Measurements from ENCODE around the gene TSPO2. TPM values are rescaled to one million over a fixed set of nuclear protein-coding genes. Genes with fewer than 3 reads are reported as not detected.
A peak's percentile ranks its signal among the peaks of the same experiment; 100 is the strongest.

Gene TSPO2
- total and polyA plus RNA-seq, 2 of the 4 experiments (the other 2 are of a cell fraction): not detected

DNA sequence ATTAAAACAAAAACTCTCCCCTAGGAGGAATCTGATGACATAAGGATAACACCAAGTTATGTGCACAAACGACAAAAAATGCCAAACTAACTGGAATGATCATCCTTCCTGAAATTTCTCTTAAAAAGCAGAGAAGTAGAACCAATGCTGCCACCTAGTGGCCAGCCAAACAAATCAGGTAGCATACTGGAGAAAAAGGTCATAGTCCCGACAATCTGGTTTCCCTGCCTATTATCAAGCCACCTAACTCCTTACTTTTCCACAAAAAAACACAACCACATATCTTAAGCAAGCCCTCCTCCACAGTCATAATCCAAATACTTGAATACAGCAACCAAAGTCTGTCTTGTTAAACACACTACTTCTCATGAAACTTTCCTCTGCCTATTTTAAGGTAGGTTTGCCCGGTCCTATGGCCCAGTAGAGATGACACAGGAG, 24.6 kb downstream of the TSPO2 start:
- H4K20me1 ChIP-seq (ENCODE audit: insufficient read depth, low read length): no peaks in the 10 kb centered on the region; the same call in 1 of the 2 replicates
- H4K5ac ChIP-seq (ENCODE audit: low read depth, low read length): no peak overlapping the region
- no CpG with 5 or more reads among the region's 3 CpGs for WGBS, 2 experiments (ENCODE audit: extremely low coverage in 2 of 2, insufficient read length in 1 of 2)
- no TSS peak for BruUV-seq (replicated peaks)
- no peak overlapping the region for H3K56ac ChIP-seq (ENCODE audit: extremely low read depth, insufficient read depth, low read length)
- no peak overlapping the region for H2AFZ ChIP-seq (replicated peaks; ENCODE audit: low read length, poor library complexity)
- H2AK9ac ChIP-seq (replicated peaks; ENCODE audit: low read depth, low read length, poor library complexity): no peak overlapping the region
- no peak overlapping the region for H2BK5ac ChIP-seq (ENCODE audit: low read depth, low read length, poor library complexity, severe bottlenecking)
- H3K23ac ChIP-seq (ENCODE audit: low read depth, low read length): no peak overlapping the region
- no peak overlapping the region for H3K18ac ChIP-seq (ENCODE audit: low read depth, low read length)
- peak; percentile 40; the same call in 1 of the 2 replicates for ATAC-seq (ENCODE audit: low read depth)
- CTCF ChIA-PET: no interaction called here
- no peaks in the 10 kb centered on the region for H3K9me3 ChIP-seq (ENCODE audit: control insufficient read depth, insufficient read depth, low read length)
- no peak overlapping the region for H3K9ac ChIP-seq (ENCODE audit: low read depth, low read length)
- H2BK120ac ChIP-seq (ENCODE audit: low read depth, low read length): no peak overlapping the region
- no peak overlapping the region for H3K4me3 ChIP-seq (ENCODE audit: insufficient read depth, low read depth, low read length)
- H4K91ac ChIP-seq (ENCODE audit: insufficient read depth, low read depth, low read length): no peak overlapping the region
- no peaks in the 10 kb centered on the region for H3K27me3 ChIP-seq (ENCODE audit: control insufficient read depth, insufficient read depth, low read length)
- POLR2A ChIA-PET (ENCODE audit: unreplicated experiment): no interaction called here
- no peaks in the 10 kb centered on the region; the same call in 1 of the 2 replicates for H3K36me3 ChIP-seq (ENCODE audit: control insufficient read depth, insufficient read depth, low read length)
- H2BK15ac ChIP-seq (ENCODE audit: low read depth, low read length): no peak overlapping the region
- peaks cover 0 to 3% of the 10 kb centered on the region in 2 experiments; a peak in 1 of 4 replicates for H3K79me1 ChIP-seq (ENCODE audit: low read depth in 1 of 2, low read length in 2 of 2)
- no peak overlapping the region for H3K27ac ChIP-seq (ENCODE audit: insufficient read depth, low read length)
- no peak overlapping the region for H4K8ac ChIP-seq (ENCODE audit: low read depth in 2 of 2, low read length in 2 of 2)
- dilution Hi-C loops (cut with HindIII; ENCODE audit: low sequenced_read_pairs, unreplicated experiment): no loop called here
- no peak overlapping the region for H3K4me2 ChIP-seq (ENCODE audit: low read depth, low read length)
- H3K4ac ChIP-seq (ENCODE audit: low read depth, low read length): no peak overlapping the region
- H3K9me1 ChIP-seq (ENCODE audit: insufficient read depth, low read length): no peaks in the 10 kb centered on the region
- DNase-seq: peak; percentile 84
- H2AK5ac ChIP-seq (ENCODE audit: low read depth, low read length): no peak overlapping the region
- peak; percentile 24; the same call in 1 of the 2 replicates for TF ChIP-seq MAFK (IDR thresholded peaks at IDR 0.05; ENCODE audit: low read depth, low read length)
- TF ChIP-seq BHLHE40 (IDR thresholded peaks at IDR 0.05; ENCODE audit: low read depth, low read length): no peak
- TF ChIP-seq, protein P1, sequence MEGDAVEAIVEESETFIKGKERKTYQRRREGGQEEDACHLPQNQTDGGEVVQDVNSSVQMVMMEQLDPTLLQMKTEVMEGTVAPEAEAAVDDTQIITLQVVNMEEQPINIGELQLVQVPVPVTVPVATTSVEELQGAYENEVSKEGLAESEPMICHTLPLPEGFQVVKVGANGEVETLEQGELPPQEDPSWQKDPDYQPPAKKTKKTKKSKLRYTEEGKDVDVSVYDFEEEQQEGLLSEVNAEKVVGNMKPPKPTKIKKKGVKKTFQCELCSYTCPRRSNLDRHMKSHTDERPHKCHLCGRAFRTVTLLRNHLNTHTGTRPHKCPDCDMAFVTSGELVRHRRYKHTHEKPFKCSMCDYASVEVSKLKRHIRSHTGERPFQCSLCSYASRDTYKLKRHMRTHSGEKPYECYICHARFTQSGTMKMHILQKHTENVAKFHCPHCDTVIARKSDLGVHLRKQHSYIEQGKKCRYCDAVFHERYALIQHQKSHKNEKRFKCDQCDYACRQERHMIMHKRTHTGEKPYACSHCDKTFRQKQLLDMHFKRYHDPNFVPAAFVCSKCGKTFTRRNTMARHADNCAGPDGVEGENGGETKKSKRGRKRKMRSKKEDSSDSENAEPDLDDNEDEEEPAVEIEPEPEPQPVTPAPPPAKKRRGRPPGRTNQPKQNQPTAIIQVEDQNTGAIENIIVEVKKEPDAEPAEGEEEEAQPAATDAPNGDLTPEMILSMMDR (conservative IDR thresholded peaks at IDR 0.05; ENCODE audit: low read depth, low read length): peak; percentile 79
- peak; percentile 49 for TF ChIP-seq SMC3 (IDR thresholded peaks at IDR 0.05; ENCODE audit: low read depth, low read length)
- TF ChIP-seq RAD21 (IDR thresholded peaks at IDR 0.05; ENCODE audit: low read length): peak; percentile 78
- TF ChIP-seq, protein P2, sequence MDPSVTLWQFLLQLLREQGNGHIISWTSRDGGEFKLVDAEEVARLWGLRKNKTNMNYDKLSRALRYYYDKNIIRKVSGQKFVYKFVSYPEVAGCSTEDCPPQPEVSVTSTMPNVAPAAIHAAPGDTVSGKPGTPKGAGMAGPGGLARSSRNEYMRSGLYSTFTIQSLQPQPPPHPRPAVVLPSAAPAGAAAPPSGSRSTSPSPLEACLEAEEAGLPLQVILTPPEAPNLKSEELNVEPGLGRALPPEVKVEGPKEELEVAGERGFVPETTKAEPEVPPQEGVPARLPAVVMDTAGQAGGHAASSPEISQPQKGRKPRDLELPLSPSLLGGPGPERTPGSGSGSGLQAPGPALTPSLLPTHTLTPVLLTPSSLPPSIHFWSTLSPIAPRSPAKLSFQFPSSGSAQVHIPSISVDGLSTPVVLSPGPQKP (IDR thresholded peaks at IDR 0.05; ENCODE audit: borderline replicate concordance, low read depth, low read length): no peak
- TF ChIP-seq RFX5 (IDR thresholded peaks at IDR 0.05; ENCODE audit: low read depth, low read length): no peak
- H2BK20ac ChIP-seq (ENCODE audit: low read depth, low read length): no peak overlapping the region
- in situ Hi-C loops (cut with MboI; ENCODE audit: low sequenced_read_pairs): no loop called here
- H3K4me1 ChIP-seq (ENCODE audit: control insufficient read depth, insufficient read depth, low read length): no peaks in the 10 kb centered on the region
- intact Hi-C loops (cut with micrococcal nuclease): loop anchor here (1.0 to 10.0 kb wide), 6 partner anchors 39 to 1722 kb away; no protein-coding TSS in a partner anchor
- H3K14ac ChIP-seq (replicated peaks; ENCODE audit: low read depth, low read length): no peak overlapping the region
